ENCODE results near the gene N4BP2L1. TPM values are rescaled to one million over a fixed set of nuclear protein-coding genes. Genes with fewer than 3 reads are reported as not detected.

N4BP2L1 gene
- total and polyA plus RNA-seq, 2 of the 8 experiments (the other 6 are each of a cell fraction or from before 2014, with no cell fraction given) = 1.3 to 3.1 TPM

DNA sequence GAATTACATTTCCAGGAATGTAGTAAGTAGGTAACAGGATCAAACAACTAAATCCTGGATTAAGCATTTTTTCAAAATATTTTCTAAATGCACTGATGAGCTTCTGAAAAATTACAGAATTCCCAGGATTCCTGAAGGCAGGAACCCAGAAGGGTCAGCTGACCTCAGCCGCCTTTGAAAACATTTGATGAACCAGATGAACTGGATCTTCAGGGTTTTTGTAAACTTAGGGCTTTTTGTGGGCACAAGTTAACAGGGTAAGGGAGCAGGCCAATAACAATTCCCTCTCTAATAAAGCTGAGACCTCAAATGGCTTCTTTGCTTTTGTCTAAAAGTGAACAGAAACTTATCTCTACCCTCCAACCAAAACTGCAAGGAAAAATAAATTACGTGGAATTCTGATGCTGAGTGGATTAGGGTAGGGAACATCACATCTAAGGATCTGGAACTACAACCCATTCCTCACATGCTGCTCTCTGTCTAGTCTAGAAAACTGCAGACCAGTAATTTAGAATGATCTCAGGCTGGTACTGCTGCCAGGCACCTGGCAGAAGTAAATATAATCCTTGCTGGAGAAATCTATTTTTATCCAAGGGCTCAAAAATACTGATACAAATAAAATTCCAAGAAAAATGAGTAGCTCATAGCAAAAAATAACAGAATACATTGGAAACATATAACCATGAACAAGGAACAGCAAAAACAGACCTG is 48.2 kb upstream of the N4BP2L1 start:
- Histone ChIP-seq H3K79me1 (ENCODE audit: low read depth, low read length) (no peaks in the 10 kb centered on the region), H2BK120ac (replicated peaks; ENCODE audit: low read depth, low read length) (no peak overlapping the region), H2BK12ac (ENCODE audit: low read depth, low read length) (no peak overlapping the region), H3K23me2 (ENCODE audit: low read depth, low read length) (no peaks in the 10 kb centered on the region), H4K8ac (ENCODE audit: extremely low read depth, insufficient read depth, low read length) (no peak overlapping the region), H3K79me2 (ENCODE audit: control insufficient read depth in 1 of 2, insufficient read depth in 2 of 2, low read length in 2 of 2) (no peaks in the 10 kb centered on the region), H3K36me3 (ENCODE audit: control insufficient read depth in 2 of 4, insufficient read depth in 4 of 4, low read length in 3 of 4) (no peaks in the 10 kb centered on the region), H3K27me3 (replicated peaks in 1 of 4; ENCODE audit: control insufficient read depth in 3 of 4, extremely low read depth in 1 of 4, insufficient read depth in 3 of 4, low read length in 3 of 4) (no peaks in the 10 kb centered on the region), H3K14ac (ENCODE audit: insufficient read length) (no peak overlapping the region), H2BK20ac (ENCODE audit: low read length) (no peak overlapping the region), H4K5ac (ENCODE audit: insufficient read length, low read depth, low read length) (no peak overlapping the region), H2AK5ac (ENCODE audit: low read depth, low read length) (no peak overlapping the region), H2BK15ac (ENCODE audit: low read length) (no peak overlapping the region), H3K18ac (ENCODE audit: extremely low read depth, low read length) (no peak overlapping the region), H3K9ac (replicated peaks in 1 of 4; ENCODE audit: extremely low read depth in 1 of 4, low read depth in 3 of 4, low read length in 3 of 4) (no peak overlapping the region), H3K9me3 (ENCODE audit: insufficient read depth in 2 of 2, low read depth in 1 of 2, low read length in 1 of 2) (no peaks in the 10 kb centered on the region), H3K4me3 (ENCODE audit: extremely low read depth in 1 of 4, insufficient read depth in 2 of 4, low read depth in 3 of 4, low read length in 4 of 4) (no peak overlapping the region), H4K91ac (replicated peaks; ENCODE audit: insufficient read length, low read length) (no peak overlapping the region), H3K56ac (replicated peaks; ENCODE audit: insufficient read length, low read depth, low read length) (no peak overlapping the region), H4K20me1 (replicated peaks in 1 of 2; ENCODE audit: control insufficient read depth in 1 of 2, insufficient read depth in 2 of 2, low read length in 2 of 2) (no peaks in the 10 kb centered on the region), H2BK5ac (ENCODE audit: low read depth, low read length) (no peak overlapping the region), H3K27ac (ENCODE audit: low read depth, low read length) (no peak overlapping the region), H3K4me2 (ENCODE audit: insufficient read depth in 1 of 2, low read depth in 2 of 2, low read length in 2 of 2) (no peak overlapping the region), H3K4ac (replicated peaks; ENCODE audit: insufficient read length, low read depth, low read length) (no peak overlapping the region), H2AFZ (ENCODE audit: low read length) (no peak overlapping the region), H3K23ac (ENCODE audit: insufficient read length) (no peak overlapping the region), H3K4me1 (replicated peaks in 1 of 4; ENCODE audit: control insufficient read depth in 3 of 4, insufficient read depth in 4 of 4, low read length in 3 of 4) (no peaks in the 10 kb centered on the region)
- WGBS, 2 experiments (ENCODE audit: extremely low coverage in 1 of 2, insufficient coverage in 1 of 2, insufficient read length in 1 of 2, insufficient replicate concordance in 2 of 2, low coverage in 1 of 2, low lambda C conversion rate in 2 of 2, missing lambda C conversion rate in 1 of 2) = 94% methylated on average over 2 of the region's 2 CpGs; no CpG with 5 or more reads in 1 of the 2 experiments
- TF ChIP-seq CHD1 (IDR thresholded peaks at IDR 0.05; ENCODE audit: low read depth, low read length) (no peak), SP1 (IDR thresholded peaks at IDR 0.05; ENCODE audit: low read depth, low read length) (no peak), ASH2L (IDR thresholded peaks at IDR 0.05; ENCODE audit: low read length) (no peak), SP4 (IDR thresholded peaks at IDR 0.05; ENCODE audit: low read length) (no peak), SRF (IDR thresholded peaks at IDR 0.05; ENCODE audit: low read depth, low read length) (no peak), RBBP5 (IDR thresholded peaks at IDR 0.05; ENCODE audit: borderline replicate concordance, low read depth, low read length) (no peak)
- TF ChIP-seq, protein P1, sequence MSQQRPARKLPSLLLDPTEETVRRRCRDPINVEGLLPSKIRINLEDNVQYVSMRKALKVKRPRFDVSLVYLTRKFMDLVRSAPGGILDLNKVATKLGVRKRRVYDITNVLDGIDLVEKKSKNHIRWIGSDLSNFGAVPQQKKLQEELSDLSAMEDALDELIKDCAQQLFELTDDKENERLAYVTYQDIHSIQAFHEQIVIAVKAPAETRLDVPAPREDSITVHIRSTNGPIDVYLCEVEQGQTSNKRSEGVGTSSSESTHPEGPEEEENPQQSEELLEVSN (IDR thresholded peaks at IDR 0.05) = no peak
- no peak for FAIRE-seq
- CTCF ChIA-PET (ENCODE audit: partially characterized antibody) = interaction anchor here (1.0 to 1.7 kb wide), 2 partner anchors 9 to 12 kb away, joined by 3 to 5 read pairs; no protein-coding TSS in a partner anchor
- POLR2A ChIA-PET (ENCODE audit: partially characterized antibody) = no interaction called here
- DNase-seq (ENCODE audit: low read depth in 1 of 2, low spot score in 2 of 2) = no peak

Measured in H1 (cell line).